Measurements from ENCODE around the gene DCHS1.

DCHS1 gene

GRCh38 chr11:6607190-6607795 lies 48.3 kb downstream of the DCHS1 start:
- Histone ChIP-seq H3K9me2 (replicated peaks; ENCODE audit: control insufficient read depth, low read length) (no peaks in the 10 kb centered on the region), H3K4me3 (ENCODE audit: low read length) (peak overlapping the region; percentile 34), H3K27ac (ENCODE audit: low read depth, low read length) (peak overlapping the region; percentile 44), H3K36me3 (ENCODE audit: control insufficient read depth, low read length) (peaks cover 70% of the 10 kb centered on the region), H3K4me1 (ENCODE audit: control insufficient read depth, low read length) (peaks cover 50% of the 10 kb centered on the region), H3K27me3 (ENCODE audit: control insufficient read depth, low read length) (no peaks in the 10 kb centered on the region), H3K4me2 (ENCODE audit: low read length) (peak overlapping the region; percentile 51), H4K20me1 (ENCODE audit: control insufficient read depth, insufficient read depth, low read depth, low read length) (no peaks in the 10 kb centered on the region), H3K9me3 (ENCODE audit: control insufficient read depth, insufficient read depth, low read length) (no peaks in the 10 kb centered on the region), H3K79me2 (ENCODE audit: control insufficient read depth, low read length) (peaks cover 67% of the 10 kb centered on the region), H3F3A (ENCODE audit: control insufficient read depth, insufficient read depth) (peaks cover 12% of the 10 kb centered on the region; the same call in 1 of the 2 replicates)
- TF ChIP-seq EZH2phosphoT487 (IDR thresholded peaks at IDR 0.05; ENCODE audit: borderline replicate concordance, low read length), result no peak
- TF ChIP-seq, protein P1, sequence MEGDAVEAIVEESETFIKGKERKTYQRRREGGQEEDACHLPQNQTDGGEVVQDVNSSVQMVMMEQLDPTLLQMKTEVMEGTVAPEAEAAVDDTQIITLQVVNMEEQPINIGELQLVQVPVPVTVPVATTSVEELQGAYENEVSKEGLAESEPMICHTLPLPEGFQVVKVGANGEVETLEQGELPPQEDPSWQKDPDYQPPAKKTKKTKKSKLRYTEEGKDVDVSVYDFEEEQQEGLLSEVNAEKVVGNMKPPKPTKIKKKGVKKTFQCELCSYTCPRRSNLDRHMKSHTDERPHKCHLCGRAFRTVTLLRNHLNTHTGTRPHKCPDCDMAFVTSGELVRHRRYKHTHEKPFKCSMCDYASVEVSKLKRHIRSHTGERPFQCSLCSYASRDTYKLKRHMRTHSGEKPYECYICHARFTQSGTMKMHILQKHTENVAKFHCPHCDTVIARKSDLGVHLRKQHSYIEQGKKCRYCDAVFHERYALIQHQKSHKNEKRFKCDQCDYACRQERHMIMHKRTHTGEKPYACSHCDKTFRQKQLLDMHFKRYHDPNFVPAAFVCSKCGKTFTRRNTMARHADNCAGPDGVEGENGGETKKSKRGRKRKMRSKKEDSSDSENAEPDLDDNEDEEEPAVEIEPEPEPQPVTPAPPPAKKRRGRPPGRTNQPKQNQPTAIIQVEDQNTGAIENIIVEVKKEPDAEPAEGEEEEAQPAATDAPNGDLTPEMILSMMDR (IDR thresholded peaks at IDR 0.05; ENCODE audit: low read depth, low read length, poor library complexity, severe bottlenecking), result no peak

DNA sequence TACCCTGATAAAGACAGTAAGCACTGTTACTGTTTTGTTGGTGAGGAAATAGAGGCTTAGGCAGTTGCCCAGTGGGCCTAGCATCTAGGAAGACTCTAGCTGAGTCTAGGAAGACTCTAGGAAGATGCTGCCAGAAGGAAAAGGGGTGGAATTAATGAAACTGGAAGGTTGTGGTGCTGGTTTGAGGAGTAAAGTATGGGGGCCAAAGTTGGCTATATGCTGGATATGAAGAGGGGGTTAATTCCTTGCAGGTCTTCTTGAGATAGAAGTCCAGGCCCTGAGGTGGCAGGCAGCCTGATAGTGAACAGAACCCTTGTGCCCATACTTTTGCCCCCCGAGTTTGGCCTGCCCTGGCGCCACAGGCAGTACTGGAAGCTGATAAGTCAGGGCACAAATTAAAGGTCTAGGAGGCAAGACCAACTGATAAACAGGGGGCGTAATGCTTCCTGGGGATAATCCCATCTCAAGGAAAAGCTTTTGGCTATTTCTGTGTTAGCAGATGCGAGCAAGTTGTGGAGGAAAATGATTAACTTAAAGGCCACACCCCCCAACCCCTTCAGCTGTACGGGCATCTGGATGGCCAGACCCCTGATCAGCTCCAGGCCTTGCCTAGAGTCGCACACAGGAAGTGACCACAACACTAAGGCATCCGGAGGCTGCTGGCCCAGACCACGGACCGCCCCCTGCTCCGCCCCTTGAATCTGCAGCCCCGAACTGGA lies 49.0 kb downstream of the DCHS1 start:
- Histone ChIP-seq H3K9me3 (ENCODE audit: control insufficient read depth, insufficient read depth, low read length) (no peaks in the 10 kb centered on the region), H3K9me2 (replicated peaks; ENCODE audit: control insufficient read depth, low read length) (no peaks in the 10 kb centered on the region), H3F3A (ENCODE audit: control insufficient read depth, insufficient read depth) (peaks cover 12% of the 10 kb centered on the region; the same call in 1 of the 2 replicates), H3K4me1 (ENCODE audit: control insufficient read depth, low read length) (peaks cover 56% of the 10 kb centered on the region), H3K27ac (ENCODE audit: low read depth, low read length) (0 out of 2 replicates have a peak overlapping the region, but pooled peaks have one; percentile 21), H3K36me3 (ENCODE audit: control insufficient read depth, low read length) (peaks cover 75% of the 10 kb centered on the region), H3K4me3 (ENCODE audit: low read length) (peak overlapping the region; percentile 34), H3K27me3 (ENCODE audit: control insufficient read depth, low read length) (no peaks in the 10 kb centered on the region), H3K79me2 (ENCODE audit: control insufficient read depth, low read length) (peaks cover 72% of the 10 kb centered on the region), H3K4me2 (ENCODE audit: low read length) (peak overlapping the region; percentile 51), H4K20me1 (ENCODE audit: control insufficient read depth, insufficient read depth, low read depth, low read length) (peaks cover 6% of the 10 kb centered on the region)
- TF ChIP-seq, protein P1 (IDR thresholded peaks at IDR 0.05; ENCODE audit: low read depth, low read length, poor library complexity, severe bottlenecking), result no peak
- TF ChIP-seq EZH2phosphoT487 (IDR thresholded peaks at IDR 0.05; ENCODE audit: borderline replicate concordance, low read length), result no peak

- H3K9me3 ChIP-seq (ENCODE audit: control insufficient read depth, insufficient read depth, low read length), result no peaks in the 10 kb centered on the region
- peaks cover 49% of the 10 kb centered on the region for H3K4me1 ChIP-seq (ENCODE audit: control insufficient read depth, low read length)
- peak overlapping the region; percentile 89 for H3K4me2 ChIP-seq (ENCODE audit: low read length)
- peak overlapping the region; percentile 95 for H3K4me3 ChIP-seq (ENCODE audit: low read length)
- peaks cover 12% of the 10 kb centered on the region; the same call in 1 of the 2 replicates for H3F3A ChIP-seq (ENCODE audit: control insufficient read depth, insufficient read depth)
- no peak for TF ChIP-seq EZH2phosphoT487 (IDR thresholded peaks at IDR 0.05; ENCODE audit: borderline replicate concordance, low read length)
- TF ChIP-seq, protein P1 (IDR thresholded peaks at IDR 0.05; ENCODE audit: low read depth, low read length, poor library complexity, severe bottlenecking), result no peak
- H4K20me1 ChIP-seq (ENCODE audit: control insufficient read depth, insufficient read depth, low read depth, low read length), result peaks cover 9% of the 10 kb centered on the region
- no peaks in the 10 kb centered on the region for H3K9me2 ChIP-seq (replicated peaks; ENCODE audit: control insufficient read depth, low read length)
- H3K79me2 ChIP-seq (ENCODE audit: control insufficient read depth, low read length), result peaks cover 78% of the 10 kb centered on the region
- H3K27ac ChIP-seq (ENCODE audit: low read depth, low read length), result peak overlapping the region; percentile 47
- no peaks in the 10 kb centered on the region for H3K27me3 ChIP-seq (ENCODE audit: control insufficient read depth, low read length)
- H3K36me3 ChIP-seq (ENCODE audit: control insufficient read depth, low read length), result peaks cover 75% of the 10 kb centered on the region
Observed at GRCh38 chr11:6604790-6605189, 50.8 kb downstream of the DCHS1 start.

Measured in DOHH2 (cell line).